ENCODE data around the gene ANKRD36C.
"Not testable (repeated sequence)": the region's sequence is repeated elsewhere in the genome, so short reads cannot be mapped to it uniquely, and the experiment has no call there.

GRCh38 chr2:96034792-96035191, 43.2 kb upstream of the ANKRD36C start, which contains the start of gene GPAT2:
- TF ChIP-seq, protein P1, sequence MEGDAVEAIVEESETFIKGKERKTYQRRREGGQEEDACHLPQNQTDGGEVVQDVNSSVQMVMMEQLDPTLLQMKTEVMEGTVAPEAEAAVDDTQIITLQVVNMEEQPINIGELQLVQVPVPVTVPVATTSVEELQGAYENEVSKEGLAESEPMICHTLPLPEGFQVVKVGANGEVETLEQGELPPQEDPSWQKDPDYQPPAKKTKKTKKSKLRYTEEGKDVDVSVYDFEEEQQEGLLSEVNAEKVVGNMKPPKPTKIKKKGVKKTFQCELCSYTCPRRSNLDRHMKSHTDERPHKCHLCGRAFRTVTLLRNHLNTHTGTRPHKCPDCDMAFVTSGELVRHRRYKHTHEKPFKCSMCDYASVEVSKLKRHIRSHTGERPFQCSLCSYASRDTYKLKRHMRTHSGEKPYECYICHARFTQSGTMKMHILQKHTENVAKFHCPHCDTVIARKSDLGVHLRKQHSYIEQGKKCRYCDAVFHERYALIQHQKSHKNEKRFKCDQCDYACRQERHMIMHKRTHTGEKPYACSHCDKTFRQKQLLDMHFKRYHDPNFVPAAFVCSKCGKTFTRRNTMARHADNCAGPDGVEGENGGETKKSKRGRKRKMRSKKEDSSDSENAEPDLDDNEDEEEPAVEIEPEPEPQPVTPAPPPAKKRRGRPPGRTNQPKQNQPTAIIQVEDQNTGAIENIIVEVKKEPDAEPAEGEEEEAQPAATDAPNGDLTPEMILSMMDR (IDR thresholded peaks at IDR 0.05 in 8 of 11, conservative IDR thresholded peaks at IDR 0.05 in 3 of 11) = not testable (repeated sequence)
- TF ChIP-seq POLR2AphosphoS5, POLR2A (IDR thresholded peaks at IDR 0.05): not testable (repeated sequence)

Data from spleen (tissue), 7 donors.